ENCODE data around the gene PDE4D.

Gene PDE4D

DNA sequence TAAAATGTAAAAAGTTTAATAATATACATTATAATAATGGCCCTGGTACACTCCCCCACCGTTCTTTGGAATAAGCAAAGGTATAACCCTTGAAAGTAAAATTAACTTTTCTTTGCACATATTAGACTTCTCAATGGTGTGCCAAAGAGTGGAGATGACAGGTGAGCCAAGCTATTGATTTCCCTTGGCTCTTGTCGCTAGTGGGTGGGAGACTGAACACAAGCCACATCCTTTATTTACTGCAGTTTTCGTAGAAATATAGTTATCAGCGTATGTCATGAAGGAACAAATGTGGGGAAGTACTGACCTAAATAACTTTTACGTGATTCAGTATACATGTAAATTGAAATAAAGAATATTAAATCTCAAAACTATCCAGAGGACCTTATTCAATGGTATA, 761.4 kb downstream of the PDE4D start:
- Histone ChIP-seq H3K27me3 (replicated peaks; ENCODE audit: insufficient read depth, low read length) (no peaks in the 10 kb centered on the region), H3K4me3 (ENCODE audit: low read length) (no peak overlapping the region), H4K20me1 (ENCODE audit: insufficient read depth, low read length) (no peaks in the 10 kb centered on the region), H3K36me3 (replicated peaks; ENCODE audit: insufficient read depth, low read length) (no peaks in the 10 kb centered on the region), H3F3A (ENCODE audit: insufficient read depth, low read length) (peaks cover 2% of the 10 kb centered on the region; the same call in 1 of the 2 replicates), H3K79me2 (ENCODE audit: low read length) (no peaks in the 10 kb centered on the region), H3K27ac (ENCODE audit: low read length) (no peak overlapping the region), H3K9ac (ENCODE audit: low read length) (no peak overlapping the region), H3K9me3 (replicated peaks; ENCODE audit: insufficient read depth, low read length) (no peaks in the 10 kb centered on the region), H3K4me1 (ENCODE audit: low read length) (peaks cover 20% of the 10 kb centered on the region), H3K4me2 (ENCODE audit: low read depth, low read length) (no peak overlapping the region), H3K9me2 (replicated peaks; ENCODE audit: insufficient read depth, low read length) (no peaks in the 10 kb centered on the region), H2AFZ (ENCODE audit: low read length) (no peak overlapping the region)
- TF ChIP-seq, protein P1, sequence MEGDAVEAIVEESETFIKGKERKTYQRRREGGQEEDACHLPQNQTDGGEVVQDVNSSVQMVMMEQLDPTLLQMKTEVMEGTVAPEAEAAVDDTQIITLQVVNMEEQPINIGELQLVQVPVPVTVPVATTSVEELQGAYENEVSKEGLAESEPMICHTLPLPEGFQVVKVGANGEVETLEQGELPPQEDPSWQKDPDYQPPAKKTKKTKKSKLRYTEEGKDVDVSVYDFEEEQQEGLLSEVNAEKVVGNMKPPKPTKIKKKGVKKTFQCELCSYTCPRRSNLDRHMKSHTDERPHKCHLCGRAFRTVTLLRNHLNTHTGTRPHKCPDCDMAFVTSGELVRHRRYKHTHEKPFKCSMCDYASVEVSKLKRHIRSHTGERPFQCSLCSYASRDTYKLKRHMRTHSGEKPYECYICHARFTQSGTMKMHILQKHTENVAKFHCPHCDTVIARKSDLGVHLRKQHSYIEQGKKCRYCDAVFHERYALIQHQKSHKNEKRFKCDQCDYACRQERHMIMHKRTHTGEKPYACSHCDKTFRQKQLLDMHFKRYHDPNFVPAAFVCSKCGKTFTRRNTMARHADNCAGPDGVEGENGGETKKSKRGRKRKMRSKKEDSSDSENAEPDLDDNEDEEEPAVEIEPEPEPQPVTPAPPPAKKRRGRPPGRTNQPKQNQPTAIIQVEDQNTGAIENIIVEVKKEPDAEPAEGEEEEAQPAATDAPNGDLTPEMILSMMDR (IDR thresholded peaks at IDR 0.05; ENCODE audit: low read length): no peak
- TF ChIP-seq EZH2 (optimal IDR thresholded peaks at IDR 0.05; ENCODE audit: low read depth, low read length): no peak
- TF ChIP-seq EZH2phosphoT487 (IDR thresholded peaks at IDR 0.05; ENCODE audit: low read length): no peak
- DNase-seq: no peak

DNA sequence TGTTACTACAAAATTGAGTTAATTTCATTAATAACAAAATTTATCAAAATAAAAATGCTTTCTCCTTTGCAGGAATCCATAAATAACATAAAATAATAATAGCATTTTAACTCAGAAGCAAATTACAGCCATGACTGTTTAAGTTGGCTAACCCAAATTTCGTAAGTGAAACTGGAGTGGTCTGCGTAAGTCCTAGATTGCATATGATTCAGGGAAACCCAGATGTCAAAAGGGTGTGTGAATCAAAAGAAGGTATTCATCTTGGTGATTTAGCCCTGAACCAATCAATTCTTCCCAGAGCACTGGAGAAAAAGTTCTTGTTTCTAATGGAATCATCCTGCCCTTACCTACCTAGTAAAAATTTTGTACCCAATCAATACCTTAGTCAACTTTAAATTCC, 763.1 kb downstream of the PDE4D start:
- H3K9me2 ChIP-seq (replicated peaks; ENCODE audit: insufficient read depth, low read length): no peaks in the 10 kb centered on the region
- no peak overlapping the region for H2AFZ ChIP-seq (ENCODE audit: low read length)
- no peak overlapping the region for H3K4me2 ChIP-seq (ENCODE audit: low read depth, low read length)
- DNase-seq: no peak
- no peaks in the 10 kb centered on the region for H3K9me3 ChIP-seq (replicated peaks; ENCODE audit: insufficient read depth, low read length)
- peaks cover 37% of the 10 kb centered on the region for H3K4me1 ChIP-seq (ENCODE audit: low read length)
- no peaks in the 10 kb centered on the region for H3K27me3 ChIP-seq (replicated peaks; ENCODE audit: insufficient read depth, low read length)
- no peak overlapping the region for H3K9ac ChIP-seq (ENCODE audit: low read length)
- H3K36me3 ChIP-seq (replicated peaks; ENCODE audit: insufficient read depth, low read length): no peaks in the 10 kb centered on the region
- H3K27ac ChIP-seq (ENCODE audit: low read length): no peak overlapping the region
- H3K79me2 ChIP-seq (ENCODE audit: low read length): no peaks in the 10 kb centered on the region
- peaks cover 8% of the 10 kb centered on the region; the same call in 1 of the 2 replicates for H3F3A ChIP-seq (ENCODE audit: insufficient read depth, low read length)
- H4K20me1 ChIP-seq (ENCODE audit: insufficient read depth, low read length): no peaks in the 10 kb centered on the region
- H3K4me3 ChIP-seq (ENCODE audit: low read length): no peak overlapping the region
- TF ChIP-seq, protein P1 (IDR thresholded peaks at IDR 0.05; ENCODE audit: low read length): no peak
- TF ChIP-seq EZH2 (optimal IDR thresholded peaks at IDR 0.05; ENCODE audit: low read depth, low read length): no peak
- TF ChIP-seq EZH2phosphoT487 (IDR thresholded peaks at IDR 0.05; ENCODE audit: low read length): no peak

DNA sequence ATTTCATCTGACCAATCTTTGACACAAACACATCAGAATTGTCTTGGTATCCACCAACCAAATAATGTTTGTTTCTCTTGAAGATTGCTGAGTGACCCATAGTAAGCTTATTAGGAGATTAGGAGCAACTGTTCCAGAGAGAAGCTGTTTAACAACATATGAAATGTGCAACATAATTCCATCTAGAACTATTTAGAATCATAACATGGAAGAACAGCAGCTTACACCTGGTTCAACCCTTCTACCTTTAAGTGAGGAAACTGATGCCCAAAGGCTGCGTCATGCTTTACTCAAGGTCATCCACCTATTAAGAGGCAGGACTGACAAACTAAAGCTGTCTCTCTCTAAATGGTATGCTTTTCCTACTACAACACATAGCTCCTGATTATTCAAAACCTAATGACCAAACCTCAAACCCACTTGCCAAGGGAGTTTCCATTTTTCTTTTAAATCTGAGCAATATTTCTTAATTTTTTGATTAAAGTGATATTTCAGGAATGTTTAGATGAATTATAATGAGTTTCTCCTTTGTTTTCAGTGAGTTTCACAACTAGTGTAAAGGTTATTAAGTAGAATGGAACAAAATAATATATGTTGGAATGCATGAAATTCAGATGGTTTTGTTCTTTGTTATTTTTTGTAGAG, 764.8 kb downstream of the PDE4D start:
- no peak for DNase-seq
- Histone ChIP-seq H3K36me3 (replicated peaks; ENCODE audit: insufficient read depth, low read length) (no peaks in the 10 kb centered on the region), H3K4me1 (ENCODE audit: low read length) (peaks cover 36% of the 10 kb centered on the region), H3K4me2 (ENCODE audit: low read depth, low read length) (no peak overlapping the region), H3K27me3 (replicated peaks; ENCODE audit: insufficient read depth, low read length) (no peaks in the 10 kb centered on the region), H2AFZ (ENCODE audit: low read length) (no peak overlapping the region), H3K4me3 (ENCODE audit: low read length) (no peak overlapping the region), H3K9me3 (replicated peaks; ENCODE audit: insufficient read depth, low read length) (no peaks in the 10 kb centered on the region), H3K27ac (ENCODE audit: low read length) (no peak overlapping the region), H3K9ac (ENCODE audit: low read length) (no peak overlapping the region), H4K20me1 (ENCODE audit: insufficient read depth, low read length) (no peaks in the 10 kb centered on the region), H3K9me2 (replicated peaks; ENCODE audit: insufficient read depth, low read length) (no peaks in the 10 kb centered on the region), H3K79me2 (ENCODE audit: low read length) (no peaks in the 10 kb centered on the region), H3F3A (ENCODE audit: insufficient read depth, low read length) (peaks cover 8% of the 10 kb centered on the region; the same call in 1 of the 2 replicates)
- no peak for TF ChIP-seq EZH2phosphoT487 (IDR thresholded peaks at IDR 0.05; ENCODE audit: low read length)
- TF ChIP-seq, protein P1 (IDR thresholded peaks at IDR 0.05; ENCODE audit: low read length): no peak
- TF ChIP-seq EZH2 (optimal IDR thresholded peaks at IDR 0.05; ENCODE audit: low read depth, low read length): no peak

All from MM.1S (cell line).